Amygdala (tissue), 56 donors: ENCODE measurements around the gene FLAD1.

Source experiments
- DNase-seq, 56 donors: peaks; one replicate each; lab custom pipeline; 2025; lab: John Stamatoyannopoulos, UW

FLAD1 gene

GRCh38 chr1:155030243-155030795 lies 47.2 kb downstream of the FLAD1 start:
- no peak for DNase-seq

GRCh38 chr1:155030899-155031298 lies 47.8 kb downstream of the FLAD1 start:
- DNase-seq, result no peak

GRCh38 chr1:155032886-155033285 lies 49.7 kb downstream of the FLAD1 start:
- DNase-seq, result no peak

- no peak for DNase-seq
Measured at GRCh38 chr1:155033524-155033923, 50.4 kb downstream of the FLAD1 start, which contains the start of the genes DCST1 and DCST2. DCST1 (plus strand) TSS chr1:155033824; CDS start chr1:155034037, 213 bp downstream. DCST2 (minus strand) TSS chr1:155033781; CDS start chr1:155033701, 80 bp downstream.

- DNase-seq, result no peak
Measured at GRCh38 chr1:155034318-155035208, 51.4 kb downstream of the FLAD1 start.

GRCh38 chr1:155035936-155036335 lies 52.8 kb downstream of the FLAD1 start:
- no peak for DNase-seq

- no peak for DNase-seq
Measured at GRCh38 chr1:155037043-155037442, 53.9 kb downstream of the FLAD1 start.

GRCh38 chr1:155037851-155038441 lies 54.8 kb downstream of the FLAD1 start:
- no peak for DNase-seq

GRCh38 chr1:155038602-155039307 lies 55.6 kb downstream of the FLAD1 start:
- no peak for DNase-seq

- no peak for DNase-seq
Measured at GRCh38 chr1:155039308-155039669, 56.1 kb downstream of the FLAD1 start.

- DNase-seq, result no peak
Measured at GRCh38 chr1:155040358-155041093, 57.4 kb downstream of the FLAD1 start.
